GM12864 (cell line): ENCODE measurements around the gene NCF4.

ENCODE experiments used
- DNase-seq: peaks from one replicate; pipeline ENCODE4 v3.0.0-alpha.2; 2011; ENCODE audit warnings: low read depth
- H3K4me3 ChIP-seq: 2 replicates; pipeline ENCODE4 v1.5.1; 2011; ENCODE audit warnings: mild to moderate bottlenecking, low read depth, low read length, control low read depth
- TF ChIP-seq, protein P1 (sequence below): IDR thresholded peaks from 2 replicates; pipeline ENCODE4 v1.5.1; 2011; ENCODE audit warnings: low read depth, mild to moderate bottlenecking, moderate library complexity, low read length, control low read depth, inconsistent platforms; ENCODE audit errors: missing control alignments

The NCF4 gene

DNA sequence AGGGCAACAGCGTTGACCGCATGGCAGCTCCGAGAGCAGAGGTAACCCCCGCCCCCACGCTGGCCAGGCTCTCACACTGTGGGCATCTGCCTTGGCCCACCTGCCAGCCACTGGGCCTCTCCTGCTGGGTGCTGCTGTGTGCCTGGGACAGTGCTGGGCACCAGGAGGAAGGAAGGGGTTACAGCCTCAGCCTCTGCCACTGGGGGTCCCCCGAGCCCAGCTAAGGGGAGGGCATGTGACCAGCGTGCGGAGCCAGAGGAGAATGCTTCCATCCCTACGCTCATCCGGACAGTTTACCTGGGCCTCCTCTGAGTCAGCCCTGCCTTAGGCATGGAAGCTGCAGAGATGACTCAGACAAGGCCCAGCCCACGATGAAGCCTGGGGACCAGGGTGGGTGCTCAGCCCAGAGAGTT is 10.9 kb downstream of the NCF4 start:
- no peak for DNase-seq
- TF ChIP-seq, protein P1, sequence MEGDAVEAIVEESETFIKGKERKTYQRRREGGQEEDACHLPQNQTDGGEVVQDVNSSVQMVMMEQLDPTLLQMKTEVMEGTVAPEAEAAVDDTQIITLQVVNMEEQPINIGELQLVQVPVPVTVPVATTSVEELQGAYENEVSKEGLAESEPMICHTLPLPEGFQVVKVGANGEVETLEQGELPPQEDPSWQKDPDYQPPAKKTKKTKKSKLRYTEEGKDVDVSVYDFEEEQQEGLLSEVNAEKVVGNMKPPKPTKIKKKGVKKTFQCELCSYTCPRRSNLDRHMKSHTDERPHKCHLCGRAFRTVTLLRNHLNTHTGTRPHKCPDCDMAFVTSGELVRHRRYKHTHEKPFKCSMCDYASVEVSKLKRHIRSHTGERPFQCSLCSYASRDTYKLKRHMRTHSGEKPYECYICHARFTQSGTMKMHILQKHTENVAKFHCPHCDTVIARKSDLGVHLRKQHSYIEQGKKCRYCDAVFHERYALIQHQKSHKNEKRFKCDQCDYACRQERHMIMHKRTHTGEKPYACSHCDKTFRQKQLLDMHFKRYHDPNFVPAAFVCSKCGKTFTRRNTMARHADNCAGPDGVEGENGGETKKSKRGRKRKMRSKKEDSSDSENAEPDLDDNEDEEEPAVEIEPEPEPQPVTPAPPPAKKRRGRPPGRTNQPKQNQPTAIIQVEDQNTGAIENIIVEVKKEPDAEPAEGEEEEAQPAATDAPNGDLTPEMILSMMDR: no peak
- H3K4me3 ChIP-seq: no peak overlapping the region

DNA sequence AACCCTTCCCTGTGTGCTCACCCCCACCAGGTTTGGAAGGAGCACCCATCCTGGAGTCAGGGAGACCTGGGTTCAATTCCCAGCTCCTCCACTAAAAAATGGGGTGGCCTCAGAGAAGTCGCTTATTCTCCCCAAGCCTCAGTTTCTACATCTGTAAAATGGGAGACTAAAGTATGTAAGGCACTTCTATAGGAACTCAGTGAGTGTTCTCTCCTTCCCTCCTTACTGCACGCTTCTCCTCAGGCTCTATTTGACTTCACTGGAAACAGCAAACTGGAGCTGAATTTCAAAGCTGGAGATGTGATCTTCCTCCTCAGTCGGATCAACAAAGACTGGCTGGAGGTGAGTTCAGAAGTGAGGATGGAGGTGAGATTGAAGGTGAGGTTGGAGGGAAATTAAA is 11.3 kb downstream of the NCF4 start:
- H3K4me3 ChIP-seq: no peak overlapping the region
- no peak for DNase-seq
- TF ChIP-seq, protein P1: no peak

DNA sequence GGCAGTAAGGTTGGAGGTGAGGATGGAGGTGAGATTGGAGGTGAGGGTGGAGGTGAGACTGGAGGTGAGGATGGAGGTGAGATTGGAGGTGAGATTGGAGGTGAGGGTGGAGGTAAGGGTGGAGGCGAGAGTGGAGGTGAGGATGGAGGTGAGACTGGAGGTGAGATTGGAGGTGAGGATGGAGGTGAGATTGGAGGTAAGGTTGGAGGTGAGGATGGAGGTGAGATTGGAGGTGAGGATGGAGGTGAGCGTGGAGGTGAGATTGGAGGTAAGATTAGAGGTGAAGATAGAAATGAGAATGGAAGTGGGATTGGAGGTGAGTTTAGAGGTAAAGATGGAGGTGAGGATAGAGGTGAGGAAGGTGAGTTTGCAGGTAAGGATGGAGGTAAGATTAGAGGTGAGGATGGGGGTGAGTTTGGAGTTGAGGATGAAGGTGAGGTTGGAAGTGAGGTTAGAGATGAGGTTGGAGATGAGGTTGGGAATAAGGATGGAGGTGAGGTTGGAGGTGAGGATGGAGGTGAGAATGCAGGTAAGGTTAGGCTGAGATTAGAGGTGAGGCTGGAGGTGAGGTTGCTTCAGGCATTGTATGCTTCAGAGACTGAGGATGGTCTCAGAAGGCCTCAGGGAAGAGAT is 12.2 kb downstream of the NCF4 start:
- no peak for DNase-seq
- H3K4me3 ChIP-seq: no peak overlapping the region
- TF ChIP-seq, protein P1: no peak

DNA sequence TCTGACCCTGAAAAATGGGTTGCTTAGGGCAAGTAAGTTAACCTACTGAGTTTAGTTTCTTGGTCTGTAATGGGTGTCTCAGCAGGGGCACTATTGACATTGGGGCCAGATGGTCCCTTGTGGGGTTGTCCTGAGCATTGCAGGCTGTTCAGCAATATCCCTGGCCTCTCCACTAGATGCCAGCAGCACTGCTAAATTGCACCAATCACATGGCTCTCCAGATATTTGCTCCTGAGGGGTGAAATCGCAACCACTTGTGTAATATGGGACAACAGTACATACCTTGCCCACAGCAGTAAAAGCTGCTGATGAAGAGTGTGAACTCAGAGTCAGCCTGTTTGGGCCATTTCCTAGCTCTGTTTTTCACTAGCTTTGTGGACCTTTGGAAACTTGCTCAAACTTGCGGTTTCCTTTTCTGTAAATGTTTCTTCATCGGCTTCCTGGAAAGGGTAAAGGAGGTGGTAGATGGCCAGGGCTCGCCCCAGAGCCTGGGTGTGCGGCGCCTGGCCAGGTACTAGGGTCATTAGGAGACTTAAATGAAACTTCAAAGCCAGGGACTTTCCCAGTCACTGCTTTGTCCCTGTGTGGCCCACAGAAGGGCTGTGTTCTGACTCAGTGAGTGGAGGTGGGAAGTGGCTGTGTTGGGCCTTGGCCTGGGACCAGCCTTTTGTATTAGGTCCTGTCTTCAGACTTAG is 13.0 kb downstream of the NCF4 start:
- H3K4me3 ChIP-seq: no peak overlapping the region
- TF ChIP-seq, protein P1: peak; percentile 69
- DNase-seq: peak; percentile 60

DNA sequence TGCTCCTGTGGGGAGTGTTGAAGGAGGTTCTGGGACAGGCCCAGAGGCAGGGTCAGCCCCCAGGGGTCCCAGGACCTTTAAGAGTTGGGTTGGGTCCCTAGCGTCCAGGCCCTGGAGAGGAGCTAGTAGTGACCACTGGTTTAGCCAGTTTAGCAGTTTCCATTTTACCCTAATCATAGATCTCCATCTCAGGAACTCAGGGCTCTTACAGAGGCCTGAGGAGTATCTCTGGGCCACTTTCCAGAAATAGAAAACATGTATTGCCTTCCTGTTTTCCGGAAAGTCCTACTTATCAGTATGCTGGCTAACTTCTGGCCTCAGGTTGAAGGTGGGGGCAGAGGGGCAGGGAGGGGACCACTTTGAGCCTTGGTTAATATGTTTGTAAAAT is 13.5 kb downstream of the NCF4 start:
- no peak overlapping the region for H3K4me3 ChIP-seq
- no peak for DNase-seq
- TF ChIP-seq, protein P1: no peak

DNA sequence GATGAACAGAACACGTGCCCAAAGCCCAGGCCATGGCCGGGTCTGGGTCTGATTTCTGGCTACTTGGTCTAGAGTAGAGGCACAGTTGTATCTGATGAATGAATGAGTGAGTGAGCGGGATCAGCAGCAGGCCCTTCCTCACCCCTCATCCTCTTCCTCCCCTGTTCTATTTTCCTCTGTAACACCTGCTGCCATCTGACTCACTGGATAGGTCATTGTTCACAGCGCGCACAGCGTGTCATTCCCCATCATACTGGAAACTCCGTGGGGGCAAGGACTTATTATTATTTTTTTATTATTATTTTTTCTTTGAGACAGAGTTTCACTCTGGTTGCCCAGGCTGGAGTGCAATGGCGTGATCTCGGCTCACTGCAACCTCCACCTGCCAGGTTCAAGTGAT is 13.9 kb downstream of the NCF4 start:
- H3K4me3 ChIP-seq: no peak overlapping the region
- TF ChIP-seq, protein P1: no peak
- DNase-seq: no peak

DNA sequence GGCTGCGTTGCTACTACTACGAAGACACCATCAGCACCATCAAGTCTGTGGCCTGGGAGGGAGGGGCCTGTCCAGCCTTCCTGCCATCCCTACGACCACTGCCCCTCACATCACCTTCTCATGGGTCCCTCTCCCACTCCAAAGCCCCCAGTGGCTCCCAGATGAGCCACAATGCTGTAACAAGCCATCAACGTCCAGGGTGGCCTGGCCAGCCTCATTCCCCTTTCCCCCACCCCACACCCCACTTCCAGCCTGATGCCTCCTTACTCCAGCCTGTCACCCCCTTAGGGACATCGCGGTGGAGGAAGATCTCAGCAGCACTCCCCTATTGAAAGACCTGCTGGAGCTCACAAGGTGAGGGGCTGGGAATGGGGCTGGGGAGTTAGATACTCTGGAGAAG is 14.9 kb downstream of the NCF4 start:
- TF ChIP-seq, protein P1: no peak
- no peak for DNase-seq
- no peak overlapping the region for H3K4me3 ChIP-seq
